ENCODE data around the gene PLEKHB2.
"Not testable (repeated sequence)": the region's sequence is repeated elsewhere in the genome, so short reads cannot be mapped to it uniquely, and the experiment has no call there.

PLEKHB2 gene

GRCh38 chr2:131093696-131094462, 11.3 kb upstream of the PLEKHB2 start:
- DNase-seq, result peak; percentile 44

- DNase-seq, result no peak
Measured at GRCh38 chr2:131094463-131095281, 10.5 kb upstream of the PLEKHB2 start.

- DNase-seq, result no peak
Measured at GRCh38 chr2:131103165-131103564, 2.0 kb upstream of the PLEKHB2 start.

- peak; percentile 82 for DNase-seq
Measured at GRCh38 chr2:131104487-131105155, 515 bp upstream of the PLEKHB2 start.

- no peak for DNase-seq
Measured at GRCh38 chr2:131105950-131106801, 1.0 kb downstream of the PLEKHB2 start.

- DNase-seq, result no peak
Measured at GRCh38 chr2:131112529-131112928, 7.4 kb downstream of the PLEKHB2 start.

GRCh38 chr2:131113566-131114227, 8.6 kb downstream of the PLEKHB2 start:
- DNase-seq, result no peak

GRCh38 chr2:131114950-131115349, 9.8 kb downstream of the PLEKHB2 start:
- DNase-seq, result not testable (repeated sequence)

GRCh38 chr2:131115752-131116151, 10.6 kb downstream of the PLEKHB2 start:
- DNase-seq, result no peak

DNA sequence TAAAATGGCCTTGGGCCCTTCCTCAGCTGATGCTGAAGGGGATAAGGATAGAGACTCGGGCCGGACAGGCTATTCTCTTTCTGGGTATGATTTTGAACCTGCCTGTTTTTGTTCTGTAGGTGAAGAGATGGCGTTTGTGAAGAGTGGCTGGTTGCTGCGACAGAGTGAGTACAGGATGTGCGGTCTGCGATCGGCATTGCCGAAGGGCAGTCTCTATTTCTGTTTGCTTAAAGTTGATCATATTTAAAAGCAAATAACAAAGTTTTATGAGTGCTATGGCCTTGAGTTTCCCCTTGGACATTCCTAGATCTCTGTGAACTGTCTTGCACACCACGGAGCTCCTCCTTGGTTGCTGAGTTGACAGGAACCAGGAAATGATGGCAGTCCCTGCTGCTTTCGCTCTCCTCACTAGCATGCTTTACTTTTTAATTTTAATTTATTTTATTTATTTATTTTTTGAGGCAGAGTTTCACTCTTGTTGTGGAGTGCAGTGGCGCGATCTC, 15.7 kb downstream of the PLEKHB2 start:
- DNase-seq, result no peak

GRCh38 chr2:131121464-131121863, 16.3 kb downstream of the PLEKHB2 start:
- DNase-seq, result no peak

DNA sequence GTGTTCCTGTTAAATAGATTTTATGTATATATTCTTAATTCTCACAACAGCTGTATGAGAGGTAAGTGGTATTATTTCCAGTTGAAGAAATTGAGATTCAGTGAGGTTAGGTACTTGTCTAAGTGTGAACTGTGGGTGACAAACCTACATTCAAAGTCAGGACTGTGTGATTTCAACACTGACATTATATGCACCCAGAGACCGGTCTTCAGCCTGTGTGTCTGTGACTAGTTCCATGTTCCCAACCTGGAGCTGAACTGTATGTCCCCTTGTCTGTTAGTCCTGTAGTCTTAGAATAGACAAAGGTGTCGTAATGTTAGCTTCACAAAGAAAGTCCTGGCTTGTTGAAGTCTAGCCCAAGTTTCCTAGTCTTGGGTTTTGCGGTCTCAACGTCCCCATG, 17.4 kb downstream of the PLEKHB2 start:
- no peak for DNase-seq

DNA sequence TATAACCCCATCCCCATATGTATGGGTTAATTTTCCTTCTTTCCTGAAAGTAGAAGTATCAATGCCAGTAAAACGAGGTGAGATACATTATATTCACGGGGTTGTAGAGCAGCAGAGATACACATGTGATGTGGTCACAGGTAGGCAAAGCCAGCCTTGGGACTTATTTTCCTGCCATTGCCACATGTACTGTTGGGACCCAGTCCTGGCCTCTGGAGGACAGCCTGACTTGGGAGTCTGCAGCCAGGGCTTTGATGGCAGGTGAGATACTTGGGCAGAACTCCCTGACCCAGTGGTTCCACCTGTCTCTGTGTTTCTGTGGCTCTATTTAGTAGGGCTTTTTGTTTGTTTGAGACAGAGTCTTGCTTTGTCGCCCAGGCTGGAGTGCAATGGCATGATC, 18.1 kb downstream of the PLEKHB2 start:
- no peak for DNase-seq

DNA sequence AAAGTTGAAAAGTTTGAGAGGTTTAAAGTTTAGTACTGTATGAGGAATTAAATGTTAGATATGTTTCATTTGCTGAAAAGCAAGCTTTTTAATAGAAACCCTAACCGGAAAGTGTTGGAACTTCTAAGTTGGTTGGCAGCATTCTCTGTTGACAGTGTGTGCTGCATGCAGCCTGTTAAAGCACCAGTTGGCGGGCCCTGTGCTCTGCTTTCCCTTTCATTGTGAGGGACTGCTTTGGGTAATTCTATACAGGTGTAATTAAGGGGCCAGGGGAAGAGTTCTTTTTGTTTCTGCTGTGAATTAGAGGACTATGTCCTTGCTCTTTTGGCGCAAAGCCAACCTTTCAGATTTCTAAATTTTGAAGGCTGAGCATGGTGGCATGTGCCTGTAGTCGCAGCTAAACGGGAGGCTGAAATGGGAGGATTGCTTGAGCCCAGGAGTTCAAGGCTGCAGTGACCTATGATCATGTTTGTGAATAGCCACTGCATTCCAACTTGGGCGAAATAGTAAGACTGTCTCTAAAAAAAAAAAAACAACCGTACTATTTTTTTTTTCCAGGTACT, 20.1 kb downstream of the PLEKHB2 start:
- DNase-seq, result no peak

DNA sequence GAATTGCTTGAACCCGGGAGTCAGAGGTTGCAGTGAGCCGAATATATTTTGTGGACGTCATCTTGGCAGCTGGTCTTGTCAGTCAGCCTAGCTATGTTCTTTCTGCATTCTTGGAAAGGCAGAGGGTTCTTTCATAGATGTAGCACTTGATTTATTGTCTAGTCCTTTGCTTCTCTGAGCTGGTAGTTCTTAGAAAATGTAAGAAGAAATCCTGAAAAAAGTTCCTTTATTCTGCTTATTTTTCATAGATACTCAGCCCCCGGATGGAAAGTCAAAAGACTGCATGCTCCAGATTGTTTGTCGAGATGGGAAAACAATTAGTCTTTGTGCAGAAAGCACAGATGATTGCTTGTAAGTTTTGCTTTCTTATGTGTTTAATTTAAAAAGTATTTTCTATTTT, 21.3 kb downstream of the PLEKHB2 start:
- DNase-seq, result no peak

DNA sequence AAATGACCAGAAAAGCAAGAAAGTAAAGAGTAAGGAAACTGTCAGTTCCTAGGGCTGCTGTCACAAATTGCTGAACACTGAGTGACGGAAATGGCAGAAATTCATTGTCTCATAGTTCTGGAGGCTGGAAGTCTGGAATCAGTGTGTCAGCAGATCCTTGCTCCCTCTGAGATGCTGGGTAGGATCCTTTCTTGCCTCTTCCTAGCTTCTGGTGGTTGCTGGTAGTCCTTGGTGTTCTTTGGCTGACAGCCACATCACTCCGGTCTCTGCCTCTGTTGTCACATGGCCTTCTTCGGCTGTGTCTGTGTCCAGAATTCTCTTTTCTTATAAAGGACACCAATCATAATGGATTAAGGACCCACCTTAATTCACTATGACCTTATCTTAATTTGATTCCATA, 21.9 kb downstream of the PLEKHB2 start:
- no peak for DNase-seq

DNA sequence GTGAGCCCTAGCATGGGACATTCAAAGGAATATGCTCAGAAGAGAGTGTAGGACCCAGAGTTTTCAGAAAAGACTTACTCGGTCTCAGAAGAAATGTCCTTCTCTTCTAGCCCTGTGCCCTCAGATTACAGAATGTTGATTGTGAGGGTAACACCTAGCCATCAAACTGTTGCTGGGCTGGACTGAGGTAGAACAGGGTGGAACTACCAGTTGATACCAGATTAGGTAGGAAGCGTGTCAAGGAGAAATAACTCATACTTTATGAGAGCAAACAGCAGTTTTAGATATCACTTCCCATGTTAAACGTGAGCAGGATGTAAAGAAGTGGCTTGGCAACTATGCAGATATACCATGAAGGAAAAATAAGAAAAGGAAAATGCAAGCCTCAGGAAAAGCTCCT, 22.8 kb downstream of the PLEKHB2 start:
- no peak for DNase-seq

DNA sequence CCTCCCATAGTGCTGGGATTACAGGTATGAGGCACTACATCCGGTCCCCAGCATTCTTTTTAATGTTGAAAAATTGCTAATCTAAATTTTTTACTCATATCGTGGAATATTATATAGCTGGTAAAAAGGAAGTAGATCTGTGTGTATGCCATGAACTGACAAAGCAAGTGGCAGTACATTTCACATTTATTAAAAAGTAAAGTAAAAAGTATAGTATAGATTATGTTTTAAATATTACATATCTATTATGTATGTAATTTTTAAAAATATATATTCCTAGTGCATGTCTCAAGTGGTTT, 25.1 kb downstream of the PLEKHB2 start:
- no peak for DNase-seq

GRCh38 chr2:131132729-131133128, 27.6 kb downstream of the PLEKHB2 start:
- DNase-seq, result no peak

GRCh38 chr2:131140581-131140980, 35.4 kb downstream of the PLEKHB2 start:
- no peak for DNase-seq

DNA sequence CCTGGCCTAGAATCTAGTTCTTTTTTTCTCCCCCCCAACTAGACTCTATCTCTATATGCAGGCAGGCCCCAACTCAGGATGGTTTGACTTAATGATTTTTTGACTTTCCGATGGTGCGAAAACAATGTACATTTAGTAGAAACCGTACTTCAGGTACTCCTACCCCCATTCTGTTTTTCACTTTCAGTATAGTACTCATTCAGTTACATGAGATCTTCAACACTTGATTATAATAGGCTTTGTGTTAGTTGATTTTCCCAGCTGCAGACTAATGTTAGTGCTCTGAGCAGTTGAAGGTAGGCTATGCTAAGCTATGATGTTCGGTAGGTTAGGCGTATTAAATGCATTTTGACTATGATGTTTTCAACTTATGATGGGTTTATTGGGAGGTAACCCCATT, 37.7 kb downstream of the PLEKHB2 start:
- DNase-seq, result no peak

DNA sequence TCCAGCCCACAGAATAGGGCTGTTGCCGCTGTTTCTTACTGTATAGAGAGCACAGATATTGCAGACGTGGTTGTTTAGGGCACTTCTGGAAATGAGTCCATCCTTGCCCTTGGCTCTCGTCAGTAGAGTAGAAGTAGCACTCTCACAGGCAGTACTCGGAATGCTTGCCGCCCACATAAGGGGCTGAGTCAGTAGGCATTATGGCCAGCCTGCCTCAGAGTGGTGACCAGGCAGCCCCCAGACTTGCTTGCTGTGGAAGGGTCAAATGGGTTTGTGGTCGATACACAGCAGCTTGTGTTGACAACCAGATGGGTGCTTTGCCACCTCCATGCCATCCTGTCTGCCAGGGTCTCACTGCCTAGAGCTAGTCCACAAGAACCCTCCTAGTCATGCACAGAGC, 38.7 kb downstream of the PLEKHB2 start:
- DNase-seq, result no peak

Measured in SHP77 treated with DMSO at 0.1 percent for 48 hours (cell line).